HepG2 (cell line): ENCODE measurements around the gene PTX4.

ENCODE experiments used
- CTCF ChIP-seq: sonication (generic); formaldehyde crosslinking; IDR thresholded peaks from 2 replicates; pipeline ENCODE4 v1.5.0; 2020; ENCODE audit warnings: mild to moderate bottlenecking, missing genetic modification reagents, moderate library complexity
- FOXP1 ChIP-seq, 2 experiments: fragments of 450-650 bp in 1 of 2; IDR thresholded peaks; 2 replicates each; pipeline ENCODE4 v1.6.1; 2017 to 2018; ENCODE audit warnings: antibody characterized with exemption in 1 of 2
- KLF16 ChIP-seq, 2 experiments: sonication (generic) in 1 of 2; formaldehyde crosslinking in 1 of 2; IDR thresholded peaks; 2 replicates each; pipeline versions ENCODE4 v1.6.1 to v1.8.0; 2016 to 2023; ENCODE audit warnings: missing genetic modification reagents in 2 of 2, missing compliant biosample characterization in 1 of 2
- MTA3 ChIP-seq: sonication (generic); formaldehyde crosslinking; IDR thresholded peaks from 2 replicates; pipeline ENCODE4 v1.4.0; 2020; ENCODE audit warnings: missing genetic modification reagents
- MXD4 ChIP-seq: IDR thresholded peaks from 2 replicates; pipeline ENCODE4 v1.6.1; 2016; ENCODE audit warnings: mild to moderate bottlenecking, missing biosample characterization, missing genetic modification reagents
- NR0B2 ChIP-seq: sonication (generic); formaldehyde crosslinking; IDR thresholded peaks from 2 replicates; pipeline ENCODE4 v1.4.0; 2020; ENCODE audit warnings: mild to moderate bottlenecking, missing genetic modification reagents
- POLR2A ChIP-seq, 2 experiments: IDR thresholded peaks; 2 replicates each; pipeline ENCODE4 v1.6.1; 2011; ENCODE audit warnings: low read depth in 2 of 2, low read length in 2 of 2, mild to moderate bottlenecking in 1 of 2, moderate library complexity in 1 of 2; ENCODE audit not compliant: insufficient read depth in 1 of 2
- RBAK ChIP-seq: sonication (generic); formaldehyde crosslinking; IDR thresholded peaks from 2 replicates; pipeline ENCODE4 v1.5.1; 2020; ENCODE audit warnings: mild to moderate bottlenecking, missing genetic modification reagents
- RORA ChIP-seq: sonication (generic); formaldehyde crosslinking; IDR thresholded peaks from 2 replicates; pipeline ENCODE4 v1.5.0; 2020; ENCODE audit warnings: mild to moderate bottlenecking, missing genetic modification reagents, moderate library complexity
- TMF1 ChIP-seq: sonication (generic); formaldehyde crosslinking; IDR thresholded peaks from 2 replicates; pipeline ENCODE4 v1.8.1; 2022; ENCODE audit warnings: low read depth, missing genetic modification reagents

- no peak for TF ChIP-seq MTA3
- TF ChIP-seq POLR2A (IDR thresholded peaks at IDR 0.05; ENCODE audit: insufficient read depth in 1 of 2, low read depth in 2 of 2, low read length in 2 of 2) = no peak
- no peak for TF ChIP-seq TMF1 (CRISPR knock-in tag)
- TF ChIP-seq CTCF (CRISPR knock-in tag) = no peak
- TF ChIP-seq RORA = no peak
- no peak for TF ChIP-seq NR0B2 (CRISPR knock-in tag)
- no peak for TF ChIP-seq MXD4
- TF ChIP-seq FOXP1 (IDR thresholded peaks at IDR 0.05) = no peak
- no peak for TF ChIP-seq FOXP1 (CRISPR knock-in tag; IDR thresholded peaks at IDR 0.05)
- TF ChIP-seq KLF16 (CRISPR knock-in tag; IDR thresholded peaks at IDR 0.05) = no peak
- no peak for TF ChIP-seq RBAK (CRISPR knock-in tag)
These were observed 42.8 kb upstream of the PTX4 start for GRCh38 chr16:1531638-1531910.
